Spleen (tissue), 11 donors: Measurements from ENCODE around the gene HEMK1. TPM values are rescaled to one million over a fixed set of nuclear protein-coding genes. Genes with fewer than 3 reads are reported as not detected.

Source experiments
- DNase-seq: peaks from one replicate; pipeline ENCODE4 v3.0.0-alpha.2; 2020
- H3K27ac ChIP-seq, 8 donors: fragments of 200-600 bp; sonication (generic) in 7 of 8; 1 replicate in 4 of 8; 2 replicates in 4 of 8; pipeline versions ENCODE4 v1.5.0 to v1.8.0; 2016 to 2021; ENCODE audit warnings: inconsistent platforms in 4 of 8, mild to moderate bottlenecking in 4 of 8, moderate library complexity in 1 of 8
- H3K27me3 ChIP-seq, 7 donors: fragments of 200-600 bp; sonication (generic) in 6 of 7; replicated peaks in 1 of 7; 1 replicate in 4 of 7; 2 replicates in 3 of 7; pipeline versions ENCODE4 v1.5.0 to v1.8.0; 2016 to 2021; ENCODE audit warnings: inconsistent platforms in 3 of 7, mild to moderate bottlenecking in 1 of 7
- H3K36me3 ChIP-seq, 6 donors: fragments of 200-600 bp; sonication (generic) in 5 of 6; 1 replicate in 4 of 6; 2 replicates in 2 of 6; pipeline versions ENCODE4 v1.5.0 to v1.8.0; 2016 to 2021; ENCODE audit warnings: inconsistent platforms in 2 of 6
- H3K4me1 ChIP-seq, 6 donors: fragments of 200-600 bp; sonication (generic) in 5 of 6; 1 replicate in 3 of 6; 2 replicates in 3 of 6; pipeline versions ENCODE4 v1.5.0 to v1.8.0; 2016 to 2021; ENCODE audit warnings: inconsistent platforms in 3 of 6
- H3K4me3 ChIP-seq, 8 donors: fragments of 200-600 bp; sonication (generic) in 7 of 8; 1 replicate in 4 of 8; 2 replicates in 4 of 8; pipeline versions ENCODE4 v1.5.0 to v1.8.0; 2016 to 2021; ENCODE audit warnings: inconsistent platforms in 4 of 8, mild to moderate bottlenecking in 4 of 8, moderate library complexity in 2 of 8
- H3K9me3 ChIP-seq, 8 donors: fragments of 200-600 bp; sonication (generic) in 7 of 8; 1 replicate in 4 of 8; 2 replicates in 4 of 8; pipeline versions ENCODE4 v1.5.0 to v1.8.0; 2016 to 2021; ENCODE audit warnings: inconsistent platforms in 4 of 8
- POLR2A ChIP-seq, 3 donors: fragments of 450-650 bp; IDR thresholded peaks; one replicate each; pipeline ENCODE4 v1.5.1; 2017; ENCODE audit warnings: antibody characterized with exemption in 3 of 3, mild to moderate bottlenecking in 1 of 3
- POLR2AphosphoS5 ChIP-seq, 3 donors: sonication (generic); formaldehyde crosslinking; IDR thresholded peaks; one replicate each; pipeline ENCODE4 v1.5.1; 2017; ENCODE audit warnings: antibody characterized with exemption in 3 of 3
- WGBS, 5 donors: extraction: QIAGEN DNeasy Blood & Tissue Kit in 3 of 5; methylation state at CpG; one replicate each; pipeline versions ENCODE4 v1.1.5 to v1.1.7; 2013 to 2018; 5-methylcytosine and 5-hydroxymethylcytosine counted together
- intact Hi-C: fragments of 100-400 bp; cut with DNase I; formaldehyde crosslinking; loops from one replicate; pipeline ENCODE4 v1.15.0; 2023; ENCODE audit warnings: low total_unique reads
- polyA plus RNA-seq, 3 donors: library from polyadenylated mRNA; stranded (reverse); fragments of 200-250 nt; gene quantifications; one replicate each; pipeline ENCODE4 v1.2.1, GENCODE V29; 2013
- total RNA-seq, 7 donors: library from RNA; depleted of rRNA in 3 of 7; stranded (reverse); fragments of >200 nt in 3 of 7; fragmentation: NEBNext Ultra II Directional in 4 of 7; extraction: Animal tissue kit (Norgen Biotek cat#: 25700) in 4 of 7; gene quantifications; one replicate each; pipeline versions ENCODE4 v1.1.0 to v1.2.1, GENCODE V29; 2016 to 2021
- TF ChIP-seq, protein P1 (sequence below), 11 experiments: fragments of 200-600 bp in 7 of 11; fragments of 450-650 bp in 4 of 11; sonication (generic) in 4 of 11; IDR thresholded peaks in 8 of 11; conservative IDR thresholded peaks in 3 of 11; 1 replicate in 7 of 11; 2 replicates in 4 of 11; pipeline versions ENCODE4 v1.4.0 to v1.8.0; 2016 to 2021; ENCODE audit warnings: antibody characterized with exemption in 11 of 11, inconsistent platforms in 4 of 11, mild to moderate bottlenecking in 1 of 11
- donor health status: healthy with polysubstance abuse.
- donor health status: DM: no; HTN: no; CAD: no; lungs with moderate emphysema.
- donor health status: DM: no; HTN: no; CAD: no.
- donor health status: Bipolar disorder and iron deficiency.
- donor health status: healthy.
- donor health status: DM: no; HTN: no; CAD: no.
- donor health status: DM: yes; HTN: yes; CAD: no.

HEMK1 gene
- total and polyA plus RNA-seq, 10 donors: 7.6 to 45.2 (median 20.8) TPM

DNA sequence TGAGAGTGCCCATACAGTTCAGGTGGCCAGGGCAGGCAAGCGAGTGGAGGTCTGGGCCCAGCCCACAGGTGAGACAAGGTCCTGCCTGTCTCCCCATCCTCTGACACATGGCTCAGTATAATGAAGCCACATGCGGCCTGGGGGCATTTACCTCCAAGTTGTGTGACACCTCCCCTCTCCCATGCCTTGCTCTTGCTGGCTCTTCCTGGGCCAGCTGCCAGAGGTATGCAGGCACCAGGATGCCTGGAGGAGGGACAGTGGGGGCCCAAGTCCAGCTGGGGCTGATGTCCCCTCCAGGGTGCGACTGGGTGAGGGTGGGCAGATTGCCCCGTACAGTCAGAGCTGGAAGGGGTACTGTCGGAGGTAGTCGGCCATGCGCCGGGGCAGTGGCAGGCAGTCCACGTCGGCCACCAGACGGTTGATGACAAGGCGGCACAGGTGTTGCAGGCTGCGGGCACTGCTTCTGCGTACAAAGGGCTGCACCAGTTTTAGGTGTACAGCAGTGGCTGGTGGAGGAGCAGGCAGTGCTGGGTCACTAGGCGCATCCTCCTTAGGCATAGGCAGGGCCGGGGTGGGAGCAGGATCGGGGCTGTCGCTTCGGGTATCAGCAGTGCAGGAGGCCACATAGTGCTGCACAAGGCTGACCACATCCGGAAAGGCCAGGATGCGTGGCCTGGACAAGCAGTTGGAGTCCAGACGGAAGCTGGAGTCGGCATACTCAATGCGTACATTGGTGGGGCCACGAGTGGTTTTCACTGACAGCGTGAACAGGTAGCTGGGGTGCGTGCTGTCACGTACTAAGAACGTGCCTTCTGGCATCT, 38.2 kb downstream of the HEMK1 start:
- Histone ChIP-seq H3K9me3 (no peaks in the 10 kb centered on the region), H3K4me3 (peak overlapping the region in 7 of 8 donors; percentile 2 to 79 (median 66)), H3K36me3 (peaks cover 0 to 58% (median 32%) of the 10 kb centered on the region in 6 donors), H3K4me1 (peaks cover 34 to 97% (median 93%) of the 10 kb centered on the region in 6 donors), H3K27me3 (no peaks in the 10 kb centered on the region), H3K27ac (peak overlapping the region in 5 of 8 donors; percentile 4 to 93 (median 91))
- intact Hi-C loops: no loop called here
- DNase-seq: no peak
- TF ChIP-seq, protein P1, sequence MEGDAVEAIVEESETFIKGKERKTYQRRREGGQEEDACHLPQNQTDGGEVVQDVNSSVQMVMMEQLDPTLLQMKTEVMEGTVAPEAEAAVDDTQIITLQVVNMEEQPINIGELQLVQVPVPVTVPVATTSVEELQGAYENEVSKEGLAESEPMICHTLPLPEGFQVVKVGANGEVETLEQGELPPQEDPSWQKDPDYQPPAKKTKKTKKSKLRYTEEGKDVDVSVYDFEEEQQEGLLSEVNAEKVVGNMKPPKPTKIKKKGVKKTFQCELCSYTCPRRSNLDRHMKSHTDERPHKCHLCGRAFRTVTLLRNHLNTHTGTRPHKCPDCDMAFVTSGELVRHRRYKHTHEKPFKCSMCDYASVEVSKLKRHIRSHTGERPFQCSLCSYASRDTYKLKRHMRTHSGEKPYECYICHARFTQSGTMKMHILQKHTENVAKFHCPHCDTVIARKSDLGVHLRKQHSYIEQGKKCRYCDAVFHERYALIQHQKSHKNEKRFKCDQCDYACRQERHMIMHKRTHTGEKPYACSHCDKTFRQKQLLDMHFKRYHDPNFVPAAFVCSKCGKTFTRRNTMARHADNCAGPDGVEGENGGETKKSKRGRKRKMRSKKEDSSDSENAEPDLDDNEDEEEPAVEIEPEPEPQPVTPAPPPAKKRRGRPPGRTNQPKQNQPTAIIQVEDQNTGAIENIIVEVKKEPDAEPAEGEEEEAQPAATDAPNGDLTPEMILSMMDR (IDR thresholded peaks at IDR 0.05 in 8 of 11, conservative IDR thresholded peaks at IDR 0.05 in 3 of 11): no peak
- TF ChIP-seq POLR2A (IDR thresholded peaks at IDR 0.05) (no peak), POLR2AphosphoS5 (IDR thresholded peaks at IDR 0.05) (peak in 1 of 3 donors; percentile 39)
- 84 to 88% (median 87%) methylated on average over 29 of the region's 29 CpGs for WGBS, 5 donors

- Histone ChIP-seq H3K36me3 (peaks cover 0 to 53% (median 32%) of the 10 kb centered on the region in 6 donors), H3K4me1 (peaks cover 35 to 97% (median 92%) of the 10 kb centered on the region in 6 donors), H3K27ac (peak overlapping the region in 4 of 8 donors; percentile 1 to 93 (median 92)), H3K4me3 (peak overlapping the region in 5 of 8 donors; percentile 20 to 79 (median 70)), H3K9me3 (no peaks in the 10 kb centered on the region), H3K27me3 (no peaks in the 10 kb centered on the region)
- no peak for DNase-seq
- intact Hi-C loops: no loop called here
- 72 to 88% (median 83%) methylated on average over 3 to 7 of the region's 7 CpGs for WGBS, 5 donors
- TF ChIP-seq, protein P1 (IDR thresholded peaks at IDR 0.05 in 8 of 11, conservative IDR thresholded peaks at IDR 0.05 in 3 of 11): no peak
- TF ChIP-seq POLR2AphosphoS5 (IDR thresholded peaks at IDR 0.05): no peak
- no peak for TF ChIP-seq POLR2A (IDR thresholded peaks at IDR 0.05)
These were observed 39.0 kb downstream of the HEMK1 start for GRCh38 chr3:50608278-50608677.

GRCh38 chr3:50609071-50609762, 39.9 kb downstream of the HEMK1 start:
- intact Hi-C loops: no loop called here
- TF ChIP-seq POLR2A (IDR thresholded peaks at IDR 0.05) (no peak), POLR2AphosphoS5 (IDR thresholded peaks at IDR 0.05) (no peak)
- TF ChIP-seq, protein P1 (IDR thresholded peaks at IDR 0.05 in 8 of 11, conservative IDR thresholded peaks at IDR 0.05 in 3 of 11): no peak
- Histone ChIP-seq H3K9me3 (no peaks in the 10 kb centered on the region), H3K4me1 (peaks cover 41 to 97% (median 93%) of the 10 kb centered on the region in 6 donors), H3K27ac (peak overlapping the region in 7 of 8 donors; percentile 22 to 93 (median 87)), H3K36me3 (peaks cover 0 to 45% (median 30%) of the 10 kb centered on the region in 6 donors), H3K27me3 (no peaks in the 10 kb centered on the region), H3K4me3 (peak overlapping the region in 7 of 8 donors; percentile 63 to 85 (median 70))
- 44 to 71% (median 64%) methylated on average over 4 to 5 of the region's 5 CpGs for WGBS, 5 donors
- DNase-seq: no peak

GRCh38 chr3:50609763-50610085, 40.4 kb downstream of the HEMK1 start:
- H3K9me3 ChIP-seq: no peaks in the 10 kb centered on the region
- H3K4me3 ChIP-seq: peak overlapping the region in 7 of 8 donors; percentile 63 to 85 (median 70)
- no peak for DNase-seq
- H3K36me3 ChIP-seq: peaks cover 0 to 40% (median 28%) of the 10 kb centered on the region in 6 donors
- no peaks in the 10 kb centered on the region for H3K27me3 ChIP-seq
- peak overlapping the region in 6 of 8 donors; percentile 29 to 93 (median 89) for H3K27ac ChIP-seq
- TF ChIP-seq, protein P1 (IDR thresholded peaks at IDR 0.05 in 8 of 11, conservative IDR thresholded peaks at IDR 0.05 in 3 of 11): no peak
- no peak for TF ChIP-seq POLR2A (IDR thresholded peaks at IDR 0.05)
- H3K4me1 ChIP-seq: peaks cover 37 to 95% (median 88%) of the 10 kb centered on the region in 6 donors
- 62 to 84% (median 74%) methylated on average over 3 of the region's 3 CpGs for WGBS, 5 donors
- intact Hi-C loops: no loop called here
